ENCODE results near the gene PBLD.

GRCh38 chr10:68332259-68333057 lies at the start of gene PBLD:
- TF ChIP-seq GATA3 (IDR thresholded peaks at IDR 0.05; ENCODE audit: low read depth, low read length) (no peak), GATA2 (IDR thresholded peaks at IDR 0.05; ENCODE audit: low read depth, low read length) (no peak)

All from SH-SY5Y (cell line).